ENCODE data around the gene COX6B2.

Gene COX6B2

GRCh38 chr19:55324662-55325061 lies 29.9 kb downstream of the COX6B2 start:
- DNase-seq: no peak
- in situ Hi-C loops (cut with HindIII; ENCODE audit: low pct_ligation_motif_present, low sequenced_read_pairs): no loop called here
- H3K36me3 ChIP-seq (replicated peaks): no peaks in the 10 kb centered on the region
- H3K27ac ChIP-seq: no peak overlapping the region
- no peak overlapping the region for H3K4me3 ChIP-seq (ENCODE audit: low read depth, low read length)
- H3K27me3 ChIP-seq (replicated peaks): no peaks in the 10 kb centered on the region
- TF ChIP-seq CTCF (IDR thresholded peaks at IDR 0.05; ENCODE audit: low read depth, low read length, missing control alignments): no peak

GRCh38 chr19:55322204-55322885 lies 32.2 kb downstream of the COX6B2 start:
- DNase-seq: no peak
- H3K36me3 ChIP-seq (replicated peaks): no peaks in the 10 kb centered on the region
- in situ Hi-C loops (cut with HindIII; ENCODE audit: low pct_ligation_motif_present, low sequenced_read_pairs): no loop called here
- no peaks in the 10 kb centered on the region for H3K27me3 ChIP-seq (replicated peaks)
- no peak for TF ChIP-seq CTCF (IDR thresholded peaks at IDR 0.05; ENCODE audit: low read depth, low read length, missing control alignments)
- no peak overlapping the region for H3K4me3 ChIP-seq (ENCODE audit: low read depth, low read length)
- H3K27ac ChIP-seq: no peak overlapping the region

GRCh38 chr19:55321466-55322137 lies 32.9 kb downstream of the COX6B2 start:
- H3K4me3 ChIP-seq (ENCODE audit: low read depth, low read length): no peak overlapping the region
- no peak overlapping the region for H3K27ac ChIP-seq
- H3K36me3 ChIP-seq (replicated peaks): no peaks in the 10 kb centered on the region
- H3K27me3 ChIP-seq (replicated peaks): no peaks in the 10 kb centered on the region
- no peak for DNase-seq
- TF ChIP-seq CTCF (IDR thresholded peaks at IDR 0.05; ENCODE audit: low read depth, low read length, missing control alignments): no peak
- in situ Hi-C loops (cut with HindIII; ENCODE audit: low pct_ligation_motif_present, low sequenced_read_pairs): no loop called here

- H3K36me3 ChIP-seq (replicated peaks): no peaks in the 10 kb centered on the region
- H3K27me3 ChIP-seq (replicated peaks): no peaks in the 10 kb centered on the region
- no peak for TF ChIP-seq CTCF (IDR thresholded peaks at IDR 0.05; ENCODE audit: low read depth, low read length, missing control alignments)
- in situ Hi-C loops (cut with HindIII; ENCODE audit: low pct_ligation_motif_present, low sequenced_read_pairs): no loop called here
- DNase-seq: no peak
- no peak overlapping the region for H3K27ac ChIP-seq
- H3K4me3 ChIP-seq (ENCODE audit: low read depth, low read length): no peak overlapping the region
Measured at GRCh38 chr19:55320844-55321419, 33.6 kb downstream of the COX6B2 start.

- Histone ChIP-seq H3K27me3 (replicated peaks) (no peaks in the 10 kb centered on the region), H3K27ac (no peak overlapping the region), H3K4me3 (ENCODE audit: low read depth, low read length) (peak overlapping the region; percentile 37), H3K36me3 (replicated peaks) (no peaks in the 10 kb centered on the region)
- TF ChIP-seq CTCF (IDR thresholded peaks at IDR 0.05; ENCODE audit: low read depth, low read length, missing control alignments): no peak
- in situ Hi-C loops (cut with HindIII; ENCODE audit: low pct_ligation_motif_present, low sequenced_read_pairs): no loop called here
- peak; percentile 42 for DNase-seq
Measured at GRCh38 chr19:55319785-55320184, 34.7 kb downstream of the COX6B2 start.
